ENCODE measurements around the gene GTSE1.

GTSE1 gene

GRCh38 chr22:46327691-46328465 is 31.2 kb downstream of the GTSE1 start:
- in situ Hi-C loops (cut with HindIII; ENCODE audit: low sequenced_read_pairs), result no loop called here
- DNase-seq (ENCODE audit: low read depth), result no peak
- TF ChIP-seq CTCF (IDR thresholded peaks at IDR 0.05; ENCODE audit: low read depth, low read length, missing control alignments), result no peak
- no peak overlapping the region for H3K4me3 ChIP-seq (ENCODE audit: low read depth, low read length)

GRCh38 chr22:46328797-46329196 is 32.1 kb downstream of the GTSE1 start:
- no peak for TF ChIP-seq CTCF (IDR thresholded peaks at IDR 0.05; ENCODE audit: low read depth, low read length, missing control alignments)
- H3K4me3 ChIP-seq (ENCODE audit: low read depth, low read length), result no peak overlapping the region
- no peak for DNase-seq (ENCODE audit: low read depth)
- in situ Hi-C loops (cut with HindIII; ENCODE audit: low sequenced_read_pairs), result no loop called here

- no peak for TF ChIP-seq CTCF (IDR thresholded peaks at IDR 0.05; ENCODE audit: low read depth, low read length, missing control alignments)
- in situ Hi-C loops (cut with HindIII; ENCODE audit: low sequenced_read_pairs), result loop anchor here (10.0 kb wide), 1 partner anchor 85 kb away; no protein-coding TSS in a partner anchor
- H3K4me3 ChIP-seq (ENCODE audit: low read depth, low read length), result no peak overlapping the region
- no peak for DNase-seq (ENCODE audit: low read depth)
Observed at GRCh38 chr22:46329616-46330015, 32.9 kb downstream of the GTSE1 start.

- no peak for DNase-seq (ENCODE audit: low read depth)
- no peak overlapping the region for H3K4me3 ChIP-seq (ENCODE audit: low read depth, low read length)
- TF ChIP-seq CTCF (IDR thresholded peaks at IDR 0.05; ENCODE audit: low read depth, low read length, missing control alignments), result no peak
- in situ Hi-C loops (cut with HindIII; ENCODE audit: low sequenced_read_pairs), result loop anchor here (10.0 kb wide), 1 partner anchor 84 kb away; no protein-coding TSS in a partner anchor
Observed at GRCh38 chr22:46330426-46330825, 33.8 kb downstream of the GTSE1 start.

GRCh38 chr22:46331496-46331895 is 34.8 kb downstream of the GTSE1 start:
- TF ChIP-seq CTCF (IDR thresholded peaks at IDR 0.05; ENCODE audit: low read depth, low read length, missing control alignments), result no peak
- DNase-seq (ENCODE audit: low read depth), result no peak
- in situ Hi-C loops (cut with HindIII; ENCODE audit: low sequenced_read_pairs), result loop anchor here (10.0 kb wide), 1 partner anchor 83 kb away; no protein-coding TSS in a partner anchor
- no peak overlapping the region for H3K4me3 ChIP-seq (ENCODE audit: low read depth, low read length)

GRCh38 chr22:46335201-46336118 is 38.8 kb downstream of the GTSE1 start, which contains the start of gene TRMU:
Gene TRMU, plus strand, starts transcription at chr22:46335714. Its CDS starts 51 bp downstream, at chr22:46335765.
- peak; percentile 38 for DNase-seq (ENCODE audit: low read depth)
- H3K4me3 ChIP-seq (ENCODE audit: low read depth, low read length), result peak within 1 kb of the TSS; percentile 76
- no peak for TF ChIP-seq CTCF (IDR thresholded peaks at IDR 0.05; ENCODE audit: low read depth, low read length, missing control alignments)
- in situ Hi-C loops (cut with HindIII; ENCODE audit: low sequenced_read_pairs), result loop anchor here (5.0 to 10.0 kb wide), 2 partner anchors 79 to 188 kb away; no protein-coding TSS in a partner anchor
